IMR-90 (cell line): ENCODE data around the gene CEACAM6. TPM values are rescaled to one million over a fixed set of nuclear protein-coding genes. Genes with fewer than 3 reads are reported as not detected.
"Not testable (repeated sequence)": the region's sequence is repeated elsewhere in the genome, so short reads cannot be mapped to it uniquely, and the experiment has no call there.

Experiments
- ATAC-seq: fragments of 200-7000 bp; cut with Tn5 transposase; 2 replicates; pipeline ENCODE4 v1.9.1; 2020; ENCODE audit warnings: low read depth, mild to moderate bottlenecking, moderate library complexity
- BruUV-seq: library from RNA; stranded (reverse); fragments of 400-500 nt; replicated peaks from 2 replicates; lab custom pipeline; 2021; lab: Mats Ljungman, UMichigan
- CTCF ChIA-PET: fragments of 300-600 bp; formaldehyde crosslinking; extraction: SDS; loops from one replicate; lab custom pipeline; 2021; ENCODE audit warnings: antibody characterized with exemption; lab: Yijun Ruan, JAX
- POLR2A ChIA-PET: fragments of 300-600 bp; sonication (Branson Sonifier 250); formaldehyde crosslinking; loops from one replicate; lab custom pipeline; 2022; ENCODE audit warnings: antibody characterized with exemption; ENCODE audit not compliant: unreplicated experiment; lab: Charles Lee
- DNase-seq: peaks from one replicate; pipeline ENCODE4 v3.0.0; 2013
- H2AFZ ChIP-seq: replicated peaks from 2 replicates; pipeline ENCODE3; 2013; ENCODE audit warnings: low read length, mild to moderate bottlenecking; ENCODE audit not compliant: poor library complexity
- H2AK5ac ChIP-seq: 2 replicates; pipeline ENCODE4 v1.6.1; 2013; ENCODE audit warnings: low read depth, low read length, inconsistent platforms
- H2AK9ac ChIP-seq: replicated peaks from 2 replicates; pipeline ENCODE3; 2013; ENCODE audit warnings: mild to moderate bottlenecking, low read depth, low read length, moderate library complexity; ENCODE audit not compliant: poor library complexity
- H2BK120ac ChIP-seq: 2 replicates; pipeline ENCODE4 v1.6.1; 2013; ENCODE audit warnings: low read depth, low read length, inconsistent platforms
- H2BK15ac ChIP-seq: 3 replicates; pipeline ENCODE4 v1.6.1; 2013; ENCODE audit warnings: low read depth, low read length, inconsistent platforms
- H2BK20ac ChIP-seq: 2 replicates; pipeline ENCODE4 v1.6.1; 2013; ENCODE audit warnings: low read depth, mild to moderate bottlenecking, inconsistent platforms, low read length, moderate library complexity
- H2BK5ac ChIP-seq: 2 replicates; pipeline ENCODE4 v1.6.1; 2013; ENCODE audit warnings: mild to moderate bottlenecking, low read depth, low read length, inconsistent platforms; ENCODE audit not compliant: poor library complexity, severe bottlenecking
- H3K14ac ChIP-seq: replicated peaks from 2 replicates; pipeline ENCODE4 v1.6.1; 2013; ENCODE audit warnings: low read depth, low read length, inconsistent platforms
- H3K18ac ChIP-seq: 2 replicates; pipeline ENCODE4 v1.6.1; 2013; ENCODE audit warnings: low read depth, low read length, control low read depth
- H3K23ac ChIP-seq: 2 replicates; pipeline ENCODE4 v1.6.1; 2013; ENCODE audit warnings: low read depth, low read length, inconsistent platforms
- H3K27ac ChIP-seq: 2 replicates; pipeline ENCODE4 v1.5.1; 2013; ENCODE audit warnings: mild to moderate bottlenecking, control low read depth, low read length; ENCODE audit not compliant: insufficient read depth
- H3K27me3 ChIP-seq: 2 replicates; pipeline ENCODE4 v1.6.1; 2013; ENCODE audit warnings: low read length; ENCODE audit not compliant: control insufficient read depth, insufficient read depth
- H3K36me3 ChIP-seq: 2 replicates; pipeline ENCODE4 v1.6.1; 2013; ENCODE audit warnings: low read length, mixed read lengths; ENCODE audit not compliant: control insufficient read depth, insufficient read depth
- H3K4ac ChIP-seq: 2 replicates; pipeline ENCODE4 v1.6.1; 2013; ENCODE audit warnings: low read depth, low read length, inconsistent platforms
- H3K4me1 ChIP-seq: 2 replicates; pipeline ENCODE4 v1.6.1; 2013; ENCODE audit warnings: low read length, mixed read lengths; ENCODE audit not compliant: control insufficient read depth, insufficient read depth
- H3K4me2 ChIP-seq: 2 replicates; pipeline ENCODE4 v1.6.1; 2013; ENCODE audit warnings: low read depth, mild to moderate bottlenecking, control low read depth, low read length, moderate library complexity
- H3K4me3 ChIP-seq: 2 replicates; pipeline ENCODE4 v1.5.1; 2013; ENCODE audit warnings: low read depth, mild to moderate bottlenecking, control low read depth, low read length, moderate library complexity; ENCODE audit not compliant: insufficient read depth
- H3K56ac ChIP-seq: 2 replicates; pipeline ENCODE4 v1.6.1; 2013; ENCODE audit warnings: low read length, inconsistent platforms; ENCODE audit not compliant: insufficient read depth; ENCODE audit errors: extremely low read depth
- H3K79me1 ChIP-seq, 2 experiments: 2 replicates each; pipeline ENCODE4 v1.6.1; 2013; ENCODE audit warnings: low read length in 2 of 2, inconsistent platforms in 1 of 2, low read depth in 1 of 2
- H3K9ac ChIP-seq: 2 replicates; pipeline ENCODE4 v1.6.1; 2013; ENCODE audit warnings: low read depth, low read length, control low read depth
- H3K9me1 ChIP-seq: 2 replicates; pipeline ENCODE4 v1.6.1; 2013; ENCODE audit warnings: low read length, inconsistent platforms; ENCODE audit not compliant: insufficient read depth
- H3K9me3 ChIP-seq: 2 replicates; pipeline ENCODE4 v1.6.1; 2013; ENCODE audit warnings: low read length; ENCODE audit not compliant: control insufficient read depth, insufficient read depth
- H4K20me1 ChIP-seq: 2 replicates; pipeline ENCODE4 v1.6.1; 2013; ENCODE audit warnings: low read length, inconsistent platforms; ENCODE audit not compliant: insufficient read depth
- H4K5ac ChIP-seq: 2 replicates; pipeline ENCODE4 v1.6.1; 2013; ENCODE audit warnings: mild to moderate bottlenecking, low read depth, low read length, control low read depth
- H4K8ac ChIP-seq, 2 experiments: 2 replicates each; pipeline ENCODE4 v1.6.1; 2013; ENCODE audit warnings: low read depth in 2 of 2, low read length in 2 of 2, control low read depth in 1 of 2, inconsistent platforms in 1 of 2
- H4K91ac ChIP-seq: 2 replicates; pipeline ENCODE4 v1.6.1; 2013; ENCODE audit warnings: low read depth, low read length, inconsistent platforms; ENCODE audit not compliant: insufficient read depth
- WGBS, 2 experiments: methylation state at CpG; one replicate each; pipeline versions ENCODE4 v1.1.5 to v1.1.7; 2013; ENCODE audit warnings: missing lambda C conversion rate in 2 of 2; ENCODE audit not compliant: insufficient read length in 1 of 2; ENCODE audit errors: extremely low coverage in 2 of 2; 5-methylcytosine and 5-hydroxymethylcytosine counted together
- dilution Hi-C: fragments of 300-500 bp; cut with HindIII; formaldehyde crosslinking; loops from one replicate; pipeline ENCODE4 v1.14.3; 2018; ENCODE audit warnings: low sequenced_read_pairs; ENCODE audit not compliant: unreplicated experiment
- in situ Hi-C: fragments of 300-500 bp; cut with MboI; formaldehyde crosslinking; loops from 3 replicates; pipeline ENCODE4 v1.14.3; 2019; ENCODE audit warnings: low sequenced_read_pairs, inconsistent platforms, mixed read lengths
- intact Hi-C: fragments of 100-400 bp; cut with micrococcal nuclease; formaldehyde crosslinking; loops from 2 replicates; pipeline ENCODE4 v1.10.0; 2022
- polyA plus RNA-seq, 3 experiments: library from polyadenylated mRNA; depleted of rRNA; stranded (reverse); fragments of >200 nt; gene quantifications; 2 replicates each; pipeline ENCODE4 v1.2.3, GENCODE V29; 2012; ENCODE audit warnings: low replicate concordance in 1 of 3
- total RNA-seq: library from RNA; depleted of rRNA; stranded (reverse); fragments of >200 nt; gene quantifications from 2 replicates; pipeline ENCODE4 v1.2.3, GENCODE V29; 2012

CEACAM6 gene
- total and polyA plus RNA-seq, 2 of the 4 experiments (the other 2 are of a cell fraction), result not detected

DNA sequence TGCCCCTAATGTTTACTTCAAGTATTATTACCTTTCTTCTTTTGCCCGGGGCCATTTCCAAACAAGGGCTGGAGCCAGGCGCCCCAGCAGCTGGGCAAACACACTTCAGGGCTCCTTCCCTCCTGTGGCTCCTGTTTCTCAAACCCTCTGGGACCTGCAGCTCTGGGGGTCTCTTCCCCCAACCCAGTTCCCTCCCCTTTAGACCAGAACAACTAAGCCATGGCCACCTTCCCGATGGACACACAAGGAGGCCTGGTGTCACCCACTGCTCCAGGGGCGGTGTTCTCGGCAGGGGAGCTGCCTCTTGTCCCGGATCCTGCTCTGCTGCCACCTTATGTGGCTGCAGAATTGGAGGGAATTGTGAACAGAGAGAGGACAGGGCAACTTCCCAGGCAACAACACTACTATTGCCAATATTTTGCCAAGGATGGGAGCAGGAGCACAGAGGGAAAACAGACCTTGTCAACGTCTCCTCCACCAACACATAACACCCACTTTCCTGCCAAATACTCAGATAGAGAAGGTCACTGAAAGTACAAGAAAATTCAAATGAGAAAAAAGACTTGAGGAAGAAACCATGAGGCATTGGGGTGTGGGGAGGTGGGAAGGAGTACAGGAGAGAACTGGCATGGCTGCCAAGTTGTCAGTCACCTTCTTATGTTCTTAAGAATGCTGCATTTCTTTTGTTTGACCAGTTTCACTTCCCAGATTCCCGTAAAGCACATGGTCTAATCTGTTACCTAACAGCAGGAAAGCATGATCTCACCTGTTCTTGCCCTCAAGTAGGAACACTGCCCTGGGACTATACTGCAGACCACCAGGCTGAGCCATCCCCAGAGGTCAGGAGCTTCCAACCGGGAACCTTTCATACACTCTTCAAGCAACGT is 4.8 kb upstream of the CEACAM6 start:
- H4K91ac ChIP-seq, POLR2A ChIA-PET, H4K20me1 ChIP-seq, H2AK5ac ChIP-seq, H3K27ac ChIP-seq, BruUV-seq, H3K79me1 ChIP-seq, H2AK9ac ChIP-seq, H3K9me3 ChIP-seq, in situ Hi-C loops, H4K5ac ChIP-seq, H2BK15ac ChIP-seq, intact Hi-C loops, H3K4ac ChIP-seq, H3K18ac ChIP-seq, H2BK120ac ChIP-seq, H3K4me1 ChIP-seq, H3K56ac ChIP-seq, H2AFZ ChIP-seq, H4K8ac ChIP-seq, H3K9ac ChIP-seq, H3K14ac ChIP-seq, H3K23ac ChIP-seq, H2BK5ac ChIP-seq, CTCF ChIA-PET, dilution Hi-C loops, H3K36me3 ChIP-seq, H2BK20ac ChIP-seq, H3K9me1 ChIP-seq, ATAC-seq, H3K4me3 ChIP-seq, DNase-seq, H3K4me2 ChIP-seq: not testable (repeated sequence)
- H3K27me3 ChIP-seq, result peaks cover 12% of the 10 kb centered on the region
- 33% methylated on average over 1 of the region's 10 CpGs; no CpG with 5 or more reads in 1 of the 2 experiments for WGBS, 2 experiments
